ENCODE measurements around the gene CENPN. TPM values are rescaled to one million over a fixed set of nuclear protein-coding genes. Genes with fewer than 3 reads are reported as not detected.

CENPN gene
- polyA plus RNA-seq: 1 to 10 TPM; 2.6 to 7.0 (median 6.6) TPM

GRCh38 chr16:81006813-81007695 is at the start of gene CENPN, which contains the start of gene CMC2:
Gene CENPN (plus strand): TSS chr16:81007214. CDS start chr16:81011940, 4,726 bp downstream.
Gene CMC2 (minus strand): TSS chr16:81006885. CDS start chr16:80997394, 9,491 bp downstream.
- WGBS, 3 donors: 0% methylated on average over 63 to 75 of the region's 75 CpGs

GRCh38 chr16:80958284-80958683 is 48.7 kb upstream of the CENPN start:
- no peak overlapping the region for H3K27ac ChIP-seq (ENCODE audit: low read depth, low read length)

More at GRCh38 chr16:81006813-81007695, at the start of gene CENPN, which contains the start of gene CMC2:
- peak within 1 kb of the TSS; percentile 44 for H3K27ac ChIP-seq (ENCODE audit: low read depth, low read length)

DNA sequence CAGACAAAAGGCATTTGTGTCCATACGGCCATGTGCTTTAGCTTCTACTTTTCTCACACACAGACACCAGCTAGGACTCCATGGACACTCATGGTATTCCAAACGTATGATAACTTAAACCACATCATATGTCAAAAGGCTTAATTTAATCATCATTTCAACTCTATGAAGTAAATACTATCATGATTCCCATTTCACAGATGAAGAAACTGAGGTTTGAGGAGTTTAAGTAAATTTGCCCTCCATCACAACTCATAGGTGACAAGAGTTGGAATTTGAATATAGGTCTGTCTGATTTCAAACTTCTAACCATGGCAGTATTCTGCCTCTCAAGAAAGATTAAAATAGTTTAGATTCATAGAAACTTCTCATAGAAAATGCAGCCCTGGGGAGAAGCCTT is 44.1 kb upstream of the CENPN start:
- 49 to 87% (median 70%) methylated on average over 2 of the region's 2 CpGs for WGBS, 3 donors
- H3K27ac ChIP-seq (ENCODE audit: low read depth, low read length): no peak overlapping the region

DNA sequence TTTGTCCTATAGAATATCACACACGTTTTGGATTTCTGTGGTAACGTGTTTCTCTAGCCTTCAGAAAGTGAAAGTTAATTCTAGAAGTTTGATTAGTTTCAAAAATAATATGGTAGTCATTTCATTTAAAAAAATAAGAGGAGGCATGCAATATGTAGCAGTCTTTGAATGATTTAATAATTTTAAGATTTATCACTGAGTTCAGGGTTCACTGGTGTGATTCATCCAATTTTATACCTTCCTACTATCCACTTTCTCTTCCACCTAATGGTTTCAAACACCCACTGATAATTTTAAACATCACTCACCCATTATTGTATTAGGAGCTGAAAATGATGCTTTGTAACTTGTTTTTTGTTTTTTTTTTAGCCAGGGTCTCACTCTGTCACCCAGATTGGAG is 42.7 kb upstream of the CENPN start:
- WGBS, 3 donors: 48 to 71% (median 56%) methylated on average over 2 of the region's 2 CpGs
- no peak overlapping the region for H3K27ac ChIP-seq (ENCODE audit: low read depth, low read length)

- 73 to 82% (median 74%) methylated on average over 4 of the region's 4 CpGs for WGBS, 3 donors
- H3K27ac ChIP-seq (ENCODE audit: low read depth, low read length): no peak overlapping the region
These were observed 40.4 kb upstream of the CENPN start for GRCh38 chr16:80966617-80967016.

DNA sequence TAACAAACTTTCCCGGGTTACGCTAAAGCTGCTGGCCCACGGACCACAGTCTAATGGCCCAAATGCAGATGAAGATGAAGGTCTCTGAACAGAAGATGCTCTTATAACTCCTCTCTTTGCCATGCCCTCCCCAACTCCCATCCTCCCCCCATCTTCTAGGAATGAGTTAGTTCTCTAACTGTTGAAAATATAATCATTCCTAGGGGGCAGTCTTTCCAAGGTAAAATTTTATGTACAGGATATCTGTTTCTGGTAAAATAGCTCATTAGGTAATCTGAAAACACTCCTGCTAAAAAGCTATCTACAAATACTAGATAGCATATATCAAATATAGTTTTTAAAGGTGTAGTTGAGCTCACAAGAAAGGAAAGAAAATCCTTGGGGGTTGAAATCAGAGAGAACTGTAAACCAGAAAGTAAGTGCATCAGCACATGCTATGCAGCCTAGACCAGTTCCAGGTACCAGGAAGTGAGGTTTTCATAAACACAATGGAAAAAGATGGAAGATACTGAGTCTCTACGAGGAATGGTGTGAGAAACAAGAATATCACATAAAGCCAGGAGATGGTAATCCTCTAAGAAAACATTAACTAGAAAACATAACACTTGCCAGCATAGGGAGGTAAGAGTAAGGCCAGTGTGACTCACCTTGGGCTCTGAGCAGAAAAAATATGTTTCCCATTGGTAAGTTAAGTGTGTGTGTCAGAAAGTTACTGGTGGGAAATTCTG is 38.5 kb upstream of the CENPN start:
- H3K27ac ChIP-seq (ENCODE audit: low read depth, low read length): no peak overlapping the region
- WGBS, 3 donors: 76 to 93% (median 80%) methylated on average over 4 of the region's 4 CpGs

DNA sequence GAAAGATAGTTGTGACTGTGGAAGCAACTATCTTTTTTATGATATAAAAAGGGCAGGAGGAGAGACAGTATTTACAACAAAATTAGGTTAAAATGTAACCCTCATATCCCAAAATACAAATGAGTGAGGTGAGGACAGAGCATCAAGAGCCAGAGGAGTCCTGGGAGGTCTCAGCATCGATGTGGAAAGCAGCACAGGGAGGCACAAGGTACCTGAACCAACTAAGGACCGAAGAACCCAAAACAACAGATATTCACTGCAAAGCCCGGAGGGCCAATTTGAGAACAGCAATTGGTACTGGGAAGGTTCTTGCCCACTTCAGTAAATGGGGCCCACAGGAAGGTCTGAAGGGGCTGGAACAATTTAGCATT is 37.9 kb upstream of the CENPN start:
- WGBS, 3 donors: 94 to 99% (median 96%) methylated on average over 3 of the region's 3 CpGs

DNA sequence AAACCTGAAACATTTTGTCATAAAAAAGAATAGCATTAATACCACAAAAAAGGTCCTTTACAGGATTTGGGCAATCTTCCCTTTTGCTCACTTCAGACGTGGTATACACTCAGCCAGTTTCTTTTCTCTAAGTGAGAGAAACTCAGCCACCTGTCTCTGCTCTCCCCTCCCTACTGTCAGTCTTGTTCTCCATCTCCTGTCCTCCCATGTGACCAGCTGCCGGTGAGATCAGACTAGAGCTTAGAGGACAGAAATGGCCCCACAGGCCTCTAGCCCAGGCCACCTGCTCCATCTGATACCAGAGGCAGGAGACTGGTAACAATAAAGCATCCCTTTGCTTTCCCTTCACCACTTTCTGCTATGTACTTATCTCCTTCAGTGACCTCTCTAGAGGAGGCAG is 35.2 kb upstream of the CENPN start:
- H3K27ac ChIP-seq (ENCODE audit: low read depth, low read length): no peak overlapping the region
- 53 to 75% (median 70%) methylated on average over 2 of the region's 2 CpGs for WGBS, 3 donors

More for the DNA sequence above, 37.9 kb upstream of the CENPN start:
- H3K27ac ChIP-seq (ENCODE audit: low read depth, low read length): no peak overlapping the region

GRCh38 chr16:80972611-80973010 is 34.4 kb upstream of the CENPN start:
- WGBS, 3 donors: 73 to 92% (median 83%) methylated on average over 4 of the region's 4 CpGs
- H3K27ac ChIP-seq (ENCODE audit: low read depth, low read length): no peak overlapping the region

DNA sequence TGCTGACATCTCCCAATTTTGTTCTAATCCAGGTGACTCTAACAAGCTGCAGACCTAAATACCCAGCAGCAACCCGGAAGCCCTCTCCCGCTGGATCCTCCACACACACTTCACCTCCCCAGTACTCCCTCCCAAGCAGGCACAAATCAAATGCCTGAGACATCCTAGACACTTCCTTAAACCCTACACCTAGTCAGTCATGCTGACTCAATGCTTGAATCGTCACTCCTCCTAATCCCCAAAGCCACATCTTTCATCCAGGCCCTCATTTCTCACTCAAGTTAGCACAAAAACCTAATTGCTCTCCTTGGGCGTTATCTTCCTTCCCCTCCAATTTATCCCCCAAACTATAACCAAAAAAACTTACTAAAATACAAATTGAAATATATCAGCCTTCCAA is 33.0 kb upstream of the CENPN start:
- no peak overlapping the region for H3K27ac ChIP-seq (ENCODE audit: low read depth, low read length)
- 66 to 92% (median 66%) methylated on average over 3 to 4 of the region's 4 CpGs for WGBS, 3 donors

DNA sequence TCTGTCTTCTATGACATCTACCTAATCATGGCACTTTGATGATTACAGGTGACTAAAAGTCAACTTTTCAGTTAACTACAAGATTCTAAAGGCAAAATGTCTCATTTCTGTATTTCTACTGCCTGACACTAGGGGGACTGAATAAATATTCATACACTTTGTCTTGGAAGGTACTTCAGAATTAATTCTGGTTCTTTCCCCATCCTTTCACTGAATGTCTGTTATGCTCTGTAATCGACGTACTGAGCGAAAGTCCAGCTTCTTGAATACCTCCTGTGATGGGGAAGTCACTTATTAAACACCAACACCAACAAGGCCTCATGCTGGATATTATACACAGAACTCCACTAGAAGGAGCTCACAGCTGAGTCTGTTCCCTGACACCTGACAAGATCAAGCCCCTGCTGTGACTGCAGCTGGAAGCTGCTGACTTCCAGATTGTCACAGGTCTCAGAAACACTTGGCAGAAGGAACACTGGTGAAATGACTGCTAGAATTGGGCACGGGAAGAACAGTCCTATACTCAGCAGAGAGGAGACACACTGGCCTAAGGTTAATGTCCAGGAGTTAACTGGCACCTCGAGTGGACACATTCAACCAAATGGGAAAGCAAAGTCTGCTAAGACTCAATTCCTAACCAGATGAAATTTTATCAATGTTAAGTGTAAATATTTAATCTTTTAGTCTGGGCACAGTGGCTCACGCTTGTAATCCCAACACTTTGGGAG is 32.2 kb upstream of the CENPN start:
- 70 to 92% (median 89%) methylated on average over 6 of the region's 6 CpGs for WGBS, 3 donors

DNA sequence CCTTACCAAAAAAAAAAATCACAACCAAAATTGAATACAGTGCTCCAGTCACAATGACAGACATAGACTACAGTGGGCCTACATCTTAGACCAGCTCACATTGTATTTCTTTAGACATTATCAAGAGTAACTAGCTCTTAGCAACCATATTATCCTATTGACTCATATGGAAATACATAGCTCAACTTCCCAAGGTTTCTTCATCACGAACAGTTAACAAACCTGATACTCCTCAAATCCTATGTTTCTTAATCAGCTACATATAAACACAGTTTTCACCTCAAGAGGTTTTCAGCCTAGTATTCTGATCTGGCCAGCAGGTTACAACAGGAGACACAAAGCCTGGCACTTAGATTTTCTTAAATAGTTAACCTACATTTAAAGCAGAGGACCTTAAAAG is 30.1 kb upstream of the CENPN start:
- no peak overlapping the region for H3K27ac ChIP-seq (ENCODE audit: low read depth, low read length)
- WGBS, 3 donors: 90 to 100% (median 97%) methylated on average over 1 of the region's 1 CpG

More for the DNA sequence above, 32.2 kb upstream of the CENPN start:
- no peak overlapping the region for H3K27ac ChIP-seq (ENCODE audit: low read depth, low read length)

- H3K27ac ChIP-seq (ENCODE audit: low read depth, low read length): no peak overlapping the region
These were observed 25.9 kb upstream of the CENPN start for GRCh38 chr16:80981103-80981502.

GRCh38 chr16:80982646-80983045 is 24.4 kb upstream of the CENPN start:
- no peak overlapping the region for H3K27ac ChIP-seq (ENCODE audit: low read depth, low read length)
- WGBS, 3 donors: 72 to 73% (median 73%) methylated on average over 4 of the region's 4 CpGs

- 86 to 91% (median 87%) methylated on average over 6 of the region's 6 CpGs for WGBS, 3 donors
- no peak overlapping the region for H3K27ac ChIP-seq (ENCODE audit: low read depth, low read length)
These were observed 22.7 kb upstream of the CENPN start for GRCh38 chr16:80984124-80984892.

DNA sequence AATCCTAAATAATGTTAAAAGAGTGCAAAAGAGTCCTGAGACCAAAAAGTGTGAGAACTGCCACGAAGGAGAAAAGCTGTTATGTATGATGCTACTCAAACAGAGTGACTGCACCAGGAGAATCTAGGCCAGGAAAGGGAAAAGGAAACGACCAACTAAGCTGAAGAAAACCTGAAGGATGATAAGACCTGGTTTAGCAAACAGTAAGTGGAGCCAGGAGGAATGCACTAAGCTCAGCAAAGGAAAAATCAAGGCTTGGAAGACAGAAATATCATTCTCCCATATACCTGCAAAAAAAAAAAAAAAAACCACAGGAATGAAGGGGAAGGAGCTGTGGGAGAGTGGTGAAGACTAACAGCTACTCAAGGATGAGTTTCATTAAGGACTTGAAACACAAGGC is 21.4 kb upstream of the CENPN start:
- no peak overlapping the region for H3K27ac ChIP-seq (ENCODE audit: low read depth, low read length)
- WGBS, 3 donors: 30 to 79% (median 48%) methylated on average over 2 of the region's 2 CpGs

DNA sequence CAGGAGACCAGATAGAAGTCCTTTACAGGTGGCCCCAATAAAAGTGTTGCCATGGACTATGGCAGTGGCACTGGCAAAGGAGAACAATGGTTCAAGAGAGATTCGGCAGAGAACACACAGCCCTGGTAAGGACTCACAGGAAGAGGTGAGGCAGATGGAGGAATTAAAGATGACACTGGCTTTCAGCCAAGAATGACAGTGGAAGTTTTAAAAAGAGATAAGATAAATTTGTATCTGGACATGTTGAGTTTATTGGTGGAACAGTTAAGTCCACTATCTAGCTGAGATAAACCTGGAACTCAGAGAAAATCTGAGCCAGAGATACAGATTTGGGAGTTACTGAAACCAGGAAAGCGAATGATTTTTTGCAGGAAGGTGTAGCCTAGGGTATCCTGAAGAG is 20.5 kb upstream of the CENPN start:
- WGBS, 3 donors: 68 to 89% (median 69%) methylated on average over 2 of the region's 2 CpGs
- no peak overlapping the region for H3K27ac ChIP-seq (ENCODE audit: low read depth, low read length)

GRCh38 chr16:80988756-80989155 is 18.3 kb upstream of the CENPN start:
- 63 to 72% (median 65%) methylated on average over 7 of the region's 7 CpGs for WGBS, 3 donors
- H3K27ac ChIP-seq (ENCODE audit: low read depth, low read length): no peak overlapping the region
